Ureter (tissue), 1 donor: ENCODE data around the gene TMEM213. TPM values are rescaled to one million over a fixed set of nuclear protein-coding genes. Genes with fewer than 3 reads are reported as not detected.

Experiments used
- DNase-seq: peaks from one replicate; pipeline ENCODE4 v3.0.0-alpha.2; 2020; ENCODE audit warnings: low spot score
- total RNA-seq: library from RNA; stranded (reverse); gene quantifications from one replicate; pipeline ENCODE4 v1.2.4, GENCODE V29; 2023
- donor health status: DM: yes; HTN: yes; CAD: no.

Gene TMEM213
- not detected for total RNA-seq

GRCh38 chr7:138797715-138798320 lies at the start of gene TMEM213, which contains the start of gene ATP6V0A4:
Gene TMEM213 (plus strand): TSS chr7:138797994. CDS start chr7:138798105, 111 bp downstream.
Gene ATP6V0A4 (minus strand): TSS chr7:138798196. CDS start chr7:138771247, 26,949 bp downstream.
- no peak for DNase-seq

- no peak for DNase-seq
Observed at GRCh38 chr7:138748666-138749065, 49.1 kb upstream of the TMEM213 start.

- DNase-seq, result no peak
Observed at GRCh38 chr7:138749960-138750359, 47.8 kb upstream of the TMEM213 start.

GRCh38 chr7:138750473-138750872 lies 47.3 kb upstream of the TMEM213 start:
- no peak for DNase-seq

- no peak for DNase-seq
Observed at GRCh38 chr7:138750901-138751464, 46.8 kb upstream of the TMEM213 start.

- peak; percentile 66 for DNase-seq
Observed at GRCh38 chr7:138752518-138753149, 45.2 kb upstream of the TMEM213 start.

- DNase-seq, result no peak
Observed at GRCh38 chr7:138753150-138753518, 44.7 kb upstream of the TMEM213 start.

- DNase-seq, result no peak
Observed at GRCh38 chr7:138753610-138754009, 44.2 kb upstream of the TMEM213 start.

GRCh38 chr7:138755331-138755747 lies 42.5 kb upstream of the TMEM213 start:
- DNase-seq, result no peak

GRCh38 chr7:138755842-138756590 lies 41.8 kb upstream of the TMEM213 start:
- DNase-seq, result no peak

- DNase-seq, result no peak
Observed at GRCh38 chr7:138756591-138757242, 41.1 kb upstream of the TMEM213 start.

GRCh38 chr7:138768241-138768640 lies 29.6 kb upstream of the TMEM213 start:
- no peak for DNase-seq

- DNase-seq, result no peak
Observed at GRCh38 chr7:138770904-138771303, 26.9 kb upstream of the TMEM213 start.

- DNase-seq, result no peak
Observed at GRCh38 chr7:138773176-138773575, 24.6 kb upstream of the TMEM213 start.

- no peak for DNase-seq
Observed at GRCh38 chr7:138773817-138774216, 24.0 kb upstream of the TMEM213 start.

- no peak for DNase-seq
Observed at GRCh38 chr7:138776166-138776833, 21.5 kb upstream of the TMEM213 start.

- no peak for DNase-seq
Observed at GRCh38 chr7:138781004-138781403, 16.8 kb upstream of the TMEM213 start.

GRCh38 chr7:138784692-138785091 lies 13.1 kb upstream of the TMEM213 start:
- DNase-seq, result no peak

GRCh38 chr7:138785587-138786437 lies 12.0 kb upstream of the TMEM213 start:
- DNase-seq, result no peak

- no peak for DNase-seq
Observed at GRCh38 chr7:138796038-138796615, 1.7 kb upstream of the TMEM213 start.
